Memory B cell (primary cell): Measurements from ENCODE around the gene CTXN2.
A peak's percentile ranks its signal among the peaks of the same experiment; 100 is the strongest.

Source experiments
- ATAC-seq: fragments of 150-1000 bp; cut with Tn5 transposase; 2 replicates; pipeline ENCODE4 v1.10.0; 2021; ENCODE audit warnings: low read depth, mild to moderate bottlenecking, moderate library complexity
- DNase-seq, 2 donors: peaks; one replicate each; pipeline ENCODE4 v3.0.0; 2022; ENCODE audit warnings: low spot score in 2 of 2
- H3K27ac Mint-ChIP-seq: one replicate; pipeline ENCODE4 v1.8.0; 2022; ENCODE audit warnings: mild to moderate bottlenecking, moderate library complexity, mixed read lengths
- H3K27me3 Mint-ChIP-seq: one replicate; pipeline ENCODE4 v1.8.0; 2022; ENCODE audit warnings: mixed read lengths
- H3K36me3 Mint-ChIP-seq: one replicate; pipeline ENCODE4 v1.8.0; 2022; ENCODE audit warnings: mild to moderate bottlenecking, mixed read lengths
- H3K4me1 Mint-ChIP-seq: one replicate; pipeline ENCODE4 v1.8.0; 2022; ENCODE audit warnings: mixed read lengths
- H3K4me3 Mint-ChIP-seq: one replicate; pipeline ENCODE4 v1.8.0; 2022; ENCODE audit warnings: mild to moderate bottlenecking, moderate library complexity, mixed read lengths
- H3K9me3 Mint-ChIP-seq: one replicate; pipeline ENCODE4 v1.8.0; 2022; ENCODE audit warnings: mixed read lengths

CTXN2 gene

DNA sequence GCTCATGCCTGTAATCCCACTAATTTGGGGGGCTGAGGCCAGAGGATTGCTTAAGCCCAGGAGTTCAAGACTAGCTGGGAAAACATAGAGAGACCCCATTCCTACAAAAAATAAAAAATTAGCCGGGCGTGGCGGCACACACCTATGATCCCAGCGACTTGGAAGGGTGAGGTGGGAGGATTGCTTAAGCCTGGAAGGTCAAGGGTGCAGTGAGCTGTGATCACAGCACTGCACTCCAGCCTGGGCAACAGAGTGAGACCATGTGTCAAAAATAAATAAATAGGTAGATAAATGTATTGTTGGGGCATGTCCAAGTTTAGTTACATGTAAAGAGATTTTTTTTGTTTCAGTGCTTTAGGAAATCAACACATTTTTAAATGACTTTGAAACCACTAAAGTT is 51.1 kb downstream of the CTXN2 start:
- H3K9me3 Mint-ChIP-seq: no peaks in the 10 kb centered on the region
- no peaks in the 10 kb centered on the region for H3K4me1 Mint-ChIP-seq
- ATAC-seq (no peak), DNase-seq (no peak)
- H3K27me3 Mint-ChIP-seq: peaks cover 7% of the 10 kb centered on the region
- H3K27ac Mint-ChIP-seq: no peak overlapping the region
- H3K4me3 Mint-ChIP-seq: no peak overlapping the region
- H3K36me3 Mint-ChIP-seq: no peaks in the 10 kb centered on the region

GRCh38 chr15:48244921-48245320 is 53.5 kb downstream of the CTXN2 start:
- peaks cover 10% of the 10 kb centered on the region for H3K27me3 Mint-ChIP-seq
- H3K4me3 Mint-ChIP-seq: no peak overlapping the region
- no peak overlapping the region for H3K27ac Mint-ChIP-seq
- no peaks in the 10 kb centered on the region for H3K36me3 Mint-ChIP-seq
- no peaks in the 10 kb centered on the region for H3K4me1 Mint-ChIP-seq
- ATAC-seq (no peak), DNase-seq (no peak)
- H3K9me3 Mint-ChIP-seq: no peaks in the 10 kb centered on the region

DNA sequence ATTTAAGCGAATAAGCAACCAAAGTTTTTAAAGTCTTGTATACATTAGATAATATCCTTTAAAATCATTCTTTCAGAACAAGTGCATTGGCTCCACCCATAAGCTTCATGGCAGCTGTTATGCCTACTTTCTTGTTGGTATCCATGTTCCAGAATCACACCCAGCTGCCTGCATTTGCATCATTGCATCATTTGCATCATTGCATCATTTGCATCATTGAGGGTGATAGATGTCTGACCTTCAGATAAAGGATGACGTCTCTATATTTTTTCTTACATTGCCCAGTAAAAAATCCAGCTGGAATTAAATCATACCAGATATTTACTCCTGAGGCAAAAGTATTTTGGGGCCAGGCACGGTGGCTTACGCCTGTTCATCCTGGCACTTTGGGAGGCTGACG is 56.9 kb downstream of the CTXN2 start:
- Mint-ChIP-seq H3K9me3 (no peaks in the 10 kb centered on the region), H3K27me3 (peaks cover 12% of the 10 kb centered on the region), H3K36me3 (no peaks in the 10 kb centered on the region), H3K4me1 (peaks cover 4% of the 10 kb centered on the region), H3K27ac (no peak overlapping the region), H3K4me3 (no peak overlapping the region)
- no peak for DNase-seq
- ATAC-seq: no peak

- no peaks in the 10 kb centered on the region for H3K36me3 Mint-ChIP-seq
- H3K27me3 Mint-ChIP-seq: peaks cover 10% of the 10 kb centered on the region
- no peaks in the 10 kb centered on the region for H3K9me3 Mint-ChIP-seq
- no peak overlapping the region for H3K4me3 Mint-ChIP-seq
- DNase-seq: peak in 1 of 2 donors; percentile 5
- no peak for ATAC-seq
- peaks cover 4% of the 10 kb centered on the region for H3K4me1 Mint-ChIP-seq
- H3K27ac Mint-ChIP-seq: no peak overlapping the region
These were observed 59.2 kb downstream of the CTXN2 start for GRCh38 chr15:48250640-48251076.

- no peak for ATAC-seq
- no peaks in the 10 kb centered on the region for H3K9me3 Mint-ChIP-seq
- no peaks in the 10 kb centered on the region for H3K36me3 Mint-ChIP-seq
These were observed 61.7 kb downstream of the CTXN2 start for GRCh38 chr15:48253172-48253571.

More at GRCh38 chr15:48253172-48253571, 61.7 kb downstream of the CTXN2 start:
- H3K4me1 Mint-ChIP-seq: peaks cover 4% of the 10 kb centered on the region
- DNase-seq: no peak
- no peak overlapping the region for H3K4me3 Mint-ChIP-seq
- H3K27me3 Mint-ChIP-seq: peaks cover 9% of the 10 kb centered on the region
- H3K27ac Mint-ChIP-seq: no peak overlapping the region
